GM18511 (cell line): ENCODE data around the gene LHFPL2.

Source experiments
- ATAC-seq: cut with Tn5 transposase; IDR thresholded peaks from one replicate; pipeline ENCODE4 v1.9.1; 2021; ENCODE audit warnings: mild to moderate bottlenecking, moderate library complexity; ENCODE audit not compliant: unreplicated experiment

The LHFPL2 gene

DNA sequence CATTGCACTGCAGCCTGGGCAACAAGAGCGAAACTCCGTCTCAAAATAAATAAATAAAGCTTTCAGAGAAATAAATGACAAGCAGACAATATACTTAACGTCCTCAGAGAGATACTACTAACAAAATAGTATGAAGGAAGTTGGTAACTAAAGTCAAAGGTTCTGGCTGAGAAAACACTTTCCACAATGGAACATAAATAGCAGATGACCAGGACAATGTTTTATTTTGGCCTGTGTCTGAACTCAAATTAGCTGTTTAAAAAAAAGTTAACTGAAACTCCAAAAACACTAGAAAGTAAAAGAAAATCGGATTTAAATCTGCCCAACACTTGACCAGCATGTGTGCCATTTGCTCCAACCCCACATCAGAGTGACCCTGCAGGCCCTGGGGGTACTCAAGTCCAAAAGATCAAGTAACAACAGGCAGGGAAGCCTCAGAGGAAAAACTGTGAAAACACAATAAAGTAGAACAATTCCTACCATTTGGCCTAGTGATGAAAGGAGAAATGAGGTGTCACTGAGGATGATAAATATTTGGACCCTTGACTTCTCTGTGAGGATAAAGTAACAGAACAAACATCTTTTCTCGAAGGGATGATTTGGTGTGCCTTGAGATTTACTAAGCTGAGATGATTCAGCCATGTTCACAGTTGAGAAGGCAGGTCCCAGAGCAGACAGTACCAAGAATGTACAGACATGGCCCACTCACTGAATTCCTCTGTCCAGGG is 47.7 kb downstream of the LHFPL2 start:
- ATAC-seq, result no peak

DNA sequence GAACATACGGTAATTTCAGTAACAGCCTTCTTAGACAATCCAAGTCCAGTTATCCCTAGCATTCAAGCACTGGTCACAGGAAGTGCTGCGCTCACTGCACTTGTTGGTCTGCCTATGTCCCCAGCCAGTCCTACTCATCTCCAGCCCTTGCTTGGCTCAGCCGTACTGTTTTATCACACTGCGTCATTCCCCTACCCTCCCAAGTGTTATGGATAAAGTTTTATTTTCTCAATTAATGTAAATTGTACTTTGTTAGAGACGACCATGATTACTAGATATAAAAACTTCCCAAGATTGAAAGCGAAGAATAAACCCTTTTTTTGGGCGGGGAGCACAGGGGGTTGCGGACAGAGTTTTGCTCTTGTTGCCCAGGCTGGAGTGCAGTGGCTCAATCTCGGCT is 49.6 kb downstream of the LHFPL2 start:
- ATAC-seq, result no peak

DNA sequence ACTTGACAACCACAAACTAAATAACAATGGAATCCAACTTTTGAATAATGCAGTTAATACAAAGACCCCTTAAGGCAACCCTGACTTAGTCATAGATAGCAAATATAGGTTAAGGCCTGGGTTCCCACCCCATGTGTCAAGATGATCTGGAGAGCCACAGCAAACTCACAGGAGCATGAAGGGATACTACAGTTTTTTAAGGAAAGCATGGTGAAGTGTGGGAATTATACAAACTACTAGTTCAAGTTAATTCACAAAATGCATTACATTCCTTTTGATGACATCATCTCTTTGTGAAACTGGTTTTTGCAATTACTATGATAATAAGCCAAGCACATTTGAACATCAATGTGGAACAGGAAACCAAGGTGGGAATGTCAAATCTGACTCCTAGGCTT is 50.6 kb downstream of the LHFPL2 start:
- no peak for ATAC-seq

DNA sequence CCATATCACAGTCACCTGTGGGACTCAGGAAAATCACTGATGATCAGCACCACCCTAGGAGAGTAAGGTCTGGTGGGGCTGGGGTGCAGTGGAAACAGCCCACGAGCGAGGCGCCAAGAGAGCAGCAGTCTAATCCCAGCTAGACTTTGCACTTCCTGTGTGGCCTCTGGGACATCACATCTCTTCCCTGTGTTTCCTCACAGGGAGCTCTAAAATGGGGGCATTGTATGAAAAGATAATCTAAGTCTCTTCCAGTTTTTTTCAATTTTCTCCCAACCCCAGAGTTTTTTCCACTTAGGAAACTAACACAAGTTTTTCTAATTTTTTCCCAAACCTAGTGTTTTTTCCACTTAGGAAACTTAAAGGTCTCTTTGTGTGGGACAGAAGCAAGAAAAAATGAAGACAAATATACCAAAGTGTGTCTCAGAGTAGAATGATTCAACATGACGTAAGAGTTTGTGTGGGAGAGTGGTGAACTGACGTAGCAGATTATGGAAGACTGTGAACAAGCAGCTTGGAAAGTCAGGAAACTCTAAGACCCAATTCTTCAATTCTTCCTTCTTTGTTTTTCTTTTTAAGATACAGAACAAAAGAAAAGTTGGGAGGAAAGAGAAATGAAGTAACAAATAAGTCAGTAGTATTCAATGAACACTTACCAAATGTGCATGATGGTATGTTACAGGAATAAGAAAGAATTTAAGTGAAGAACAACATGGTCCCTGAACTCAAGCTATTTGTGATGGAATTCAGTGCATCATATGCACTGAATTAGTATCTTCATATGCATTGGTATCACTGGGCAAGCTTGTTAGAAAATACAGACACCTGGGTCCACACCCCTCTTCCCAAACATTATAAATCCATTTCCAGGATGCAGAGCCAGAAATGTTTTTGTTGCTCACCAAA is 51.3 kb downstream of the LHFPL2 start:
- no peak for ATAC-seq

DNA sequence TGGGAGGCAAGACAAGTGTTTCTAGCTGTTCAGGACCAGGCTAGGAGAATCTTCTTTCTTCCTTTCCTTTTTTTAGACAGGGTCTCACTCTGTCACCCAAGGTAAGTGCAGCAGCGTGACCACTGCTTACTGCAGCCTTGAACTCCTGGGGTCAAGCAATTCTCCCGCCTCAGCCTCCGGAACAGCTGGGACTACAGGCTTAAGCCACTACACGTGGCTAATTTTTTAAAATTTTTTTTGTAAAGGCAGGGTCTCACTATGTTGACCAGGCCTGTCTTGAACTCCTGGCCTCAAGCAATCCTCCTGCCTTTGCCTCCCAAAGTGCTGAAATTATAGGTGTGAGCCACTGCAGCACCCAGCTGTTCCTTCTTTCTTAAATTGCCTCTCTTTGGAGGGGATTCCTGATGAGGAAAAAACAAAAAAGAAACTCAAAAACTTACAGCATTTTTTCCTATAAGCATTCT is 53.1 kb downstream of the LHFPL2 start:
- no peak for ATAC-seq

DNA sequence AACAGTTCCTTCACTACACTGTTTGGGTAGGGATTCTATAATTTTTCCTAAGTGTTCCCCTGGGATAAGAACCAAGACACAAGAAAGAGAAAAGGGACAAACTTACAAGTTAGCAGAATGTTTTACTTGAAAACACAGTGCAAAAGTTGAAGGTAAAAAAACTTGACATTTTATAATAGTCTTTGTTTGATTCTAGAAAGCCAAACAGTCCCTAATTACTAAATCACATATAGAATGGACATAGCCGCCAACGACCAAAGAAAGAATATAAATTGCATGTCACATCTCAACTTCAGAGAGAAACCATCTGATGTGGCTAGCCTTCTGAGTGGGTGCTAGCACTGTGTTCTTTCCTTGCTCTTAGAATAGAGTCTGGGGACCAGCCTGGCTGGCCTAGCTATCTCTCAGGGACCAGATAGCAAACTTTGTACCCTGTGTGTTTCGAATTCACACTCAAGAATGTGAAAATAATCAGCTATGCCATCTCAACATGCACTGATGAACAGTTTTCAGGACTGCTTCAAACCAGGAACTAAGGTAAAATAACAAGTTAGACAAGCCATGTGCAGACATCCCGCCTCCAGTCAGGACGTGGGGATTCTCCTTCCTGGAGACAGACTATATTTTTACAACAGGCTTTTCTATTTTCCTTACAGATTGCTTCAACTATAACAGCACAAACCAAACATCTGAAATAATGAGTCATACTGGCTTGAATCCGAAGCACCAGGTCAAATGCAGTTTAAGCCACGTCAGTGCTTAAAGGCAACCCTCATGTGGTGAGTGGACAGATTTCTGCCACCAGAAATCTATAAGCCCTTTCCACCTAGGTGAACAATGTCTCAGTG is 53.7 kb downstream of the LHFPL2 start:
- ATAC-seq, result no peak

DNA sequence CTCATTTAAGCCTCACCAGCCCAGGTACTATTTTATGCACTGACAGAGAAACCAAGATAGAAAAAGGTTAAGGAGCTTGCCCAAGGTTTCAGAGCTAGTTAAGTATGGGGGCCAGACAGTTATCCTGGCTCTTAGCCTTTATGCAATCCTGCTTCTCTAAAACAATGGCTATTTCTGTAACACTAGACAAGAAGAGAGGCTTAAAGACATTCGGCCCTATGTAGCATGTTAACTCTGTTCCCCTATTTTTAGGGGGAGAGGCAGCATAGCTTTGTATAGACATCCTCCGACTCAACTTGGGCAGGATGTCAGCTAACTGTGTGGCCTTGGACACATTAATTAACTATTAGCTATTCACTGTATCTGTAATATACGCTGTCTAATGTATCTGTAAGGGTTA is 54.6 kb downstream of the LHFPL2 start:
- ATAC-seq, result no peak

DNA sequence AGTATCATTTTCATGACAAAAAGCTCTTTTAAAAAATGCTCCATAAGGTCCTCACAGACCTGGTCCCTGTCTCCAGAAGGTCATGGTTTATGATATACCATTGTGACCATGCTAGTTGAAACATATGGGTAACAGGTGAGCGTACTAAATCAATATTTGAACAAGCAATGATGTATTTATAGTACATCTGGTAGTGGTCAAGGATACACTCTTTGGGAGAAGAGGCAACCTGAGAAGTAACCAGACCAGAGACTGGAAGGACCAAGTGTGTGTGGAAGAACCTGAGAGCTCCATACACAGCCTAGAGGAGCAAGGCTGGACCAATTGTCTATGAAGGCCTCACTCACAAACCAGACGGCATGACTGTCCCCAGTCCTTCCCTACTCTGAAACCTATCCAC is 55.1 kb downstream of the LHFPL2 start:
- ATAC-seq, result no peak

DNA sequence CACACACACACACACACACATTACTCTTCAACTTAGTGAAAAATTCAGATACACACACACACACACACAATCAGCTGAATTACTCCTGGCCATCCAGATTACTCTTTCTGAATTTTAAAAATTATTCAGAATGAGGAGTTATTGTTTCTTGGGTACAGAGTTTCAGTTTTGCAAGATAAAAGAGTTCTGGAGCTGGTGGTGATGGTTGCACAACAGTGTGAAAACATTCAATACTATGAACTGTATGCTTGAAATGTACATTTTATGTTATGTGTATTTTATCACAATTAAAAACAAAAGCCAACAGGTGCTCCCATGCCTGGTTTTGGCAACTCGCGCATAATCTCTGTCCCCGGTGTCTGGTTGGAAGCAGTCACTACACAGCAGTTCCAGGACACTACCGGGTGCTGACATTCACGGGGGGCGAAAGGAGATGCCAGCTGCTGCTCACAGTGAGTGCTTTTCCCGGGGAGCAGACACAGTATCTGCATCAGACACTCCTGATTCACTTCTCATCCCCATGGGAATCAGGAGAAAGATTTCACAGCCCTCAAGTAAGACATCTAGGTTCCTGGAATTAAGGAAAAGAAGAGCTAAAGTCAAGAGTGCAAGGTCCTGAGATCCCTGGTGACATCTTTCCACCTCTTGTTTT is 55.7 kb downstream of the LHFPL2 start:
- peak; percentile 30 for ATAC-seq

DNA sequence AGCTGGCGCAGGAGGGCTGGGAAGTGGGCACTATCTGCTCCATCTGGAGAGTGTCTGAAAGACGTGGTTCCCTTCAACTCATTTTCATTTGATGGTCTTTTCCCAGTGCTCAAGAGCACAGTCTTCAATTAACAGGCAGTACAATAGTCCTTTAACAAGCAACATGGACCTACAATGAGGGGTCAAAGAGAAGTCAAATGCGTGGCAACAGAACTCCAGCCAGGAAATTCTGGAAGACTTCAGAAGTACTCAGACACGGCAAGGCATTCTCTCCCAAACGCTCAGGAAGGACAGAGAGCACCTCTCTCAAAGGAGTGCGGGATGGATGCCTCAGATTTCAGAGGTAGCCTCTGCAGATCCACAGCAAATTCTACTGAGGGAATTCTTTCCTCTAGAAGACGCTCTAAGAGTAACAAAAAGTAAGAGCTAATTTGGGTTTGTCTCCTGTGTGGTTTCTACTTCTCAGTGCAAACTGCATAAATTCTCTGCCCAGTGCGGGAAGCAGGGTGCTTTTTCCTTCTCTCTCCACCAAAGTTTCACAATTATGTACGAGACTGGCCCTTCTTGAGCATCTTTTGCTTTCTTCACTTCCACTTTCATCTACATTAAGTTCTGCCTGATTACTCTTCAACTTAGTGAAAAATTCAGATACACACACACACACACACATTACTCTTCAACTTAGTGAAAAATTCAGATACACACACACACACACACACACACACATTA is 56.4 kb downstream of the LHFPL2 start:
- peak; percentile 84 for ATAC-seq

DNA sequence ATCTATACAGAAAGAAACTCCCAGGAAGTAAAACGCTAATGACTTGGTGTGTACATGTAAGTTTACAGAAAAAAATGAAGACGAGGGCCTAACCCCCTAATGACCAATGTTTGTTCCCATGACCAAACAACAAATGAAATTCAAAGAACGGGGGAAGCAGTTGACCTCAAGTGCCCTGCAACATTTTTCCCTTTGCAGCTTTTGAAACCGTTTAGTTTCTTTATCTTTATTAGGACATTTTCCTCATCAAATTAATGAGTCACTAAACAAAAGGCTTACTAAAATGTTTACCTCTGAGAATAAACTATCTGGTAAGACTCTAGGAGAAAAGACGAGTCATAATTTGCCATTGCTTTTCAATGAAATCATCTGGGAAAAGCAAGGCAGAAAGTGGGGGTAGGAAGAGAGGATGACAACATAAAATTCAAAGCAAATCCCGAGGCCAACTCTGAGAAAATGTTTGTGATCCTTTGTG is 57.4 kb downstream of the LHFPL2 start:
- no peak for ATAC-seq

DNA sequence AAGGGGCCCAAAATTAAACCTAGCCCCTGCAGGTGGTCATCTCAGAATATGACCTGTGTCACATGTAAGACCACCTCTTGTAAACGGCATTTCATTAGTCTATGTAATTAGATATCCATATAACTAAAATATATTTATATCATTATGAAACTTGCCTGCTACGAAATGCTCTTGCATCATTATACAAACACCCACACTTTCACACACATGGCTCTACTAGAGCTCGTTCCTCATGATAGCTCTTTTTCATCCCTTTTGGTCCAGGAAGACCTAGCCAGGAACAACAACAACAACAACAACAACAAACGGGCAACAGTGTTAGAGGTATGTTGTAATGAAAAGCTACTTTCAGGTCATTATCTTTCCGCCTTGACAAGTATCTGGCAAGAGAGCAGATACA is 58.6 kb downstream of the LHFPL2 start:
- ATAC-seq, result no peak

DNA sequence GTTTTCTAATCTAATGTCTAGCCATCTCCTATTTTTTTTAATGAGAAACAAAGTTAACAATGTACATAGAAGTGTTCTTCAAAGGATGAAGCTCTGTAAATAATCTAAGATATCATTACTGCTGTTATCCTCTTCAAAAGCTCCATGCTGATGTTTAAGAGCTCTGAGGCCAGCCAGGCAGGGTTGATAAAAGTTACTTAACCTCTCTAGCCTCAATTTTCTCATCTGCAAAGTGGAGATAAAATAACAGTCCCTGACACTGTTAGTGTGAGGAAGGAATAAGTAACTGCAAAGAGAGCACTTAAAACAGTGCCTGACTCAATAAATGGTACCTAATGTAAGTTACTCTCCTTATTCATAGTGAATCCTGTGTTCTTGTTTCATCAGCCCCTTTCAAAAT is 60.1 kb downstream of the LHFPL2 start:
- ATAC-seq, result no peak

DNA sequence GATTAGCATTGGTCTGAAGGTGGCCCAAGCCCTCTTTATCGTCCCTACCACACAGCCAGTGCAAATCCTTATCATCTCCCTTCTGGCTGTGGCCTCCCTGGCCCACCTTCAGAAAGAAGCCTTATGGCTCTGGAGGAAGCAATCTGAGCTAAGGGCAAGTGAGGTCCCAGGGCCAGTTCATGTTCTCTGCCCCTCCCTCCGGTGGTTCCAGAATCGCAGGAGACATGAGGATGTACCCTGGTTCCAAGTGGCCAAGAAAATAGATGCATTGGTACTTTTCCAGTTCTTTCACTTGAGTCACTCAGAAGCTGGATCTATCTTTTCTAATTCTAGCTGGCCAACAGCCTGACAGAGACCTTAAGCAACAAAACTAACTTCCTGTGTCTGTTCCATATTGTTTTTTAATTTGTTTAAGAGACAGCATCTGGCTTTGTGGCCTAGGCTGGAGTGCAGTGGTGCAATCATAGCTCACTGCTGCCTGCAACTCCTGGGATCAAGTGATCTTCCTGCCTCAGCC is 60.7 kb downstream of the LHFPL2 start:
- ATAC-seq, result no peak

DNA sequence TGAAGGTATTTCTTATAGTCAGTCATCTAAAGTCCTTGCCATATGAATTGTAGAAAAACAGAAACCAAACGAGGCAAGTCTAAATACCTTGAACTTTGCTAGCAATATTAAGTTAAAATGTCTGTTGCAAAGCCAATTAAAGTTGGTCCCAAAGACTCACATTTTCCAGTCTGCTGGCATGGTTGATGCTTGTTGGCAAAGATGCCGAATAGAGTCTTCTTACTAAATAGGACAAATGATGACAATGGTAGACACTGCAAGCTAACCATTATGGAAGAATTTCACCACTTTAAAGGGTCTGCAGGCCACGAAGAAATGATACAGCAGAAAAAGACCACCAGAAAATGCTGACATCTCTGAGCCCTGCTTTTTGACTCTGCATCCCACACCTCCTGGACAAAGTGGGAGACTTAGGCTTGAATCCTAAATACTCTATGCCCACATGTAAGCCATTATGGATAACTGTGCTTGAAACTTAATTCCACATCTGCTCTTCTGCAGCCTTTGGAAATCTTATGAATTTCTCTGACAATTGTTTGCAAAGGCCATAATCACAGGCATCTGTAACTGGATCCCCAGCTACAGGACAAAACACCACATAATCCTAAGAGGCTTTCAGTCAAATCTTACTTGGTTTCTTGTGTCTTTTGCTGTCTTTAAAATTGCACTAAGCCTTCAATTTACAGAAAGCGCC is 61.3 kb downstream of the LHFPL2 start:
- no peak for ATAC-seq

DNA sequence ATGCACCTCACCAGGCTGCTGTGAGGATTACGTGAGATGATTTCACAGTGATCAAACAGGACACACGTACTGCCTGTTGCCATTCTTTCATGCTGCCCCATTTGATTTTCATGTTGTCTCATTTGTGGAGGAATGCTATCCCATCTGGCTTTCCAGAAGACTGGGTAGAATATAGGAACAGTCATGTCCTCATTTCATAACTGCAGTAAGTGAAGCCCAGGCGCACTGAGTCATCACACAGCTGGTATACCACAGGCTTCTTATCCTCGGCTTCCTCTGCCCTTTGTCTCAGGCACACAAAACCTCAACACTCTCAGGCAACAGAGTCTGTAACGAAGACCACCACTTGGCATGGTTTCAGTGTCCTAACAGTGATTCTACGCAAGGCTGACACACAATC is 62.3 kb downstream of the LHFPL2 start:
- ATAC-seq, result no peak

DNA sequence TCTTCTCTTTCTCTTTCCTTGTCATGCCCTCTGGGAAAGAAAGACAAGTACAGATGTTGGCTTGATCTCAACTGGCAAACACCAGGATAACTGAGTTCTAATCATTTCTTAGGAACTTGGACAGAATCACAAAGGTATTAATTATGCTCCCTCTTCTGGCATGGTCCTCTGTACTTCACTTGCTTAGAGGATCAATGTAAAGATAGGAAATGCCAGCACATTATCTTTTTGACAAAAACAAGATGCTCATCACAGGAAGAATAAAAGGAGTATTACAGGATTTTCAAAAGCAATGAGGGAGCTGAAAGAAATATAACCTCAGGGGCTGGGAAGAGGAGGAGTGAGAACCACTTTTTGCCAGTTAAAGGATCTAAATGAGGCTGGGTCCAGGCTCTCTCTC is 70.6 kb downstream of the LHFPL2 start:
- ATAC-seq, result no peak

DNA sequence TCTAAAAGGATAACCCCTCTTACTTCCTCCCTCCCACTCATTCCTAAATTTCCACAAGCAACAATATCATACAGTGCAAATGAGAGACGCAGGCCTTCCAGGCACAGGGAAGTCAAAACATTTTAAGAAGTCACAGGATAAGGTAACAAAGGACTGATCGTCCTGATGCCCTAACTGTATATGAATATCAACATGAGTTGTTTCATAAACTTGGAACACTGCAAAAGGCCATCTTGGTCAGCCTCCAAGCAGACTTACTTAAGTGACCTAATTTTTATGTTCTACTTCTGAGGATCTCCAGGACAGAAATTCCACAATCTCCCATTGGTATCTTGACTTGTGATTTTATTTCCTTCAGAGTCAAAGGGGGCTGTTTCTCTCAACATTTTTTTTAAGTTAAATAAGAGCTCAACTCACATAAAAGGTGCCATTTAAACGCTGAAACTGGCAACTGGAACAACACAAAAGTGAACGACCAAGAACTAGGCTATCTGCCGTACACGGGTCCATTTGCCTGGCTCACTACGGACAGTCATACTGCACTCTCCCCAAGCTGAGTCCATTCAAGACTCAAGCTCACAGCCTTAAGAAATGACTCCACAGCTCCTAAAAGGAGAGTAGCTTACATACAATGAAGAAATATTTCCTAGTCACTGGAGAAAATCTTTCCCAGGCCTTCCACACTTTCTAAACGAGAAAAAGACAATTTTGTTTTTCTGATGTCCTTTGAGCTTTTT is 71.3 kb downstream of the LHFPL2 start:
- ATAC-seq, result no peak
